Bronchial epithelial cell (primary cell): Measurements from ENCODE around the gene OS9. TPM values are rescaled to one million over a fixed set of nuclear protein-coding genes. Genes with fewer than 3 reads are reported as not detected.
A peak's percentile ranks its signal among the peaks of the same experiment; 100 is the strongest.

Source experiments
- DNase-seq: peaks from one replicate; pipeline ENCODE4 v3.0.0-alpha.2; 2010; ENCODE audit warnings: low read depth
- FAIRE-seq: peaks from 2 replicates; lab custom pipeline; 2011; peaks lifted over from hg19 to GRCh38; lab: Jason Lieb, UNC
- H3K27me3 ChIP-seq: 2 replicates; pipeline ENCODE4 v1.5.1; 2011; ENCODE audit warnings: low read length; ENCODE audit not compliant: control insufficient read depth, insufficient read depth
- H3K36me3 ChIP-seq: 2 replicates; pipeline ENCODE4 v1.5.1; 2011; ENCODE audit warnings: low read length; ENCODE audit not compliant: control insufficient read depth, insufficient read depth
- H3K4me3 ChIP-seq: 2 replicates; pipeline ENCODE4 v1.5.1; 2011; ENCODE audit warnings: mild to moderate bottlenecking, low read depth, low read length, control low read depth
- CTCF ChIP-seq: IDR thresholded peaks from 2 replicates; pipeline ENCODE4 v1.5.1; 2011; ENCODE audit warnings: mild to moderate bottlenecking, moderate library complexity, low read length, control low read depth, inconsistent platforms; ENCODE audit not compliant: insufficient read depth, severe bottlenecking
- total RNA-seq: library from RNA; depleted of rRNA; stranded (reverse); fragments of >200 nt; gene quantifications from 2 replicates; pipeline ENCODE4 v1.2.1, GENCODE V29; 2014

The OS9 gene
- total RNA-seq, 1 donor from 2014 or later: 405 TPM

- H3K27me3 ChIP-seq: peaks cover 2% of the 10 kb centered on the region
- H3K36me3 ChIP-seq: peaks cover 3% of the 10 kb centered on the region
- H3K4me3 ChIP-seq: no peak overlapping the region
- FAIRE-seq (no peak), DNase-seq (no peak)
- no peak for TF ChIP-seq CTCF
Measured at GRCh38 chr12:57724936-57725740, 31.2 kb downstream of the OS9 start.

DNA sequence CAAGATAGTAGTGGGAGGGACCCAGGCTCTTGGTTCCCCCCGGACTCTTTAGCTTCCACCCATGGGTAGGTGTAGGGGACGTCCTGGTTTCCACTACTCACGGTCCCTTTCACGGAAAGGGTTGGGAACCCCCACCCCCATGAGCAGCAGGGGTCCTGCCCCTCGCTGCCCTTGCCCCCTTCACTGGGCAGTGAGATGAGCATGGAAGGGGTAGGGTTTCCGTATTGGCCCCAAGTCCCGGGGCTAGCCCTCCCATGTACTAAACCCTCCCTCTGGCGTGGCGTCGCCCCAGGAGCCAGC is 31.9 kb downstream of the OS9 start:
- no peak for TF ChIP-seq CTCF
- peaks cover 2% of the 10 kb centered on the region for H3K27me3 ChIP-seq
- DNase-seq (no peak), FAIRE-seq (no peak)
- peak overlapping the region; percentile 92 for H3K4me3 ChIP-seq
- peaks cover 1% of the 10 kb centered on the region for H3K36me3 ChIP-seq

- H3K27me3 ChIP-seq: peaks cover 5% of the 10 kb centered on the region
- DNase-seq (peak; percentile 67), FAIRE-seq (no peak)
- TF ChIP-seq CTCF: peak; percentile 95
- H3K4me3 ChIP-seq: peak overlapping the region; percentile 92
- H3K36me3 ChIP-seq: no peaks in the 10 kb centered on the region
Measured at GRCh38 chr12:57726151-57726883, 32.4 kb downstream of the OS9 start.

GRCh38 chr12:57726884-57727757 is 33.2 kb downstream of the OS9 start:
- Histone ChIP-seq H3K36me3 (no peaks in the 10 kb centered on the region), H3K27me3 (peaks cover 5% of the 10 kb centered on the region), H3K4me3 (peak overlapping the region; percentile 92)
- peak; percentile 51 for TF ChIP-seq CTCF
- no peak for DNase-seq
- FAIRE-seq: no peak

- TF ChIP-seq CTCF: no peak
- Histone ChIP-seq H3K36me3 (no peaks in the 10 kb centered on the region), H3K27me3 (peaks cover 5% of the 10 kb centered on the region), H3K4me3 (no peak overlapping the region)
- DNase-seq: no peak
- FAIRE-seq: no peak
Measured at GRCh38 chr12:57727758-57728395, 33.9 kb downstream of the OS9 start.
